Activated CD4-positive, alpha-beta T cell treated with anti-CD3 and anti-CD28 coated beads, Interleukin-2, Interleukin-6, amounts not matched to agents 100 ng/mL and 50 ng/mL, durations not matched to agents 16 hours and 8 hours (primary cell): Measurements from ENCODE around the gene PTPN11.
A peak's percentile ranks its signal among the peaks of the same experiment; 100 is the strongest.
"Not testable (repeated sequence)": the region's sequence is repeated elsewhere in the genome, so short reads cannot be mapped to it uniquely, and the experiment has no call there.

ENCODE experiments used
- DNase-seq: peaks from one replicate; pipeline ENCODE4 v3.0.0-alpha.2; 2020

PTPN11 gene

GRCh38 chr12:112418608-112419296 is at the start of gene PTPN11:
Gene PTPN11, plus strand, starts transcription at chr12:112418947. Its CDS starts 165 bp downstream, at chr12:112419112.
- DNase-seq, result peak; percentile 93

- no peak for DNase-seq
Observed at GRCh38 chr12:112370199-112370598, 48.5 kb upstream of the PTPN11 start.

- DNase-seq, result no peak
Observed at GRCh38 chr12:112370868-112371510, 47.8 kb upstream of the PTPN11 start.

- no peak for DNase-seq
Observed at GRCh38 chr12:112374166-112374740, 44.5 kb upstream of the PTPN11 start.

- DNase-seq, result no peak
Observed at GRCh38 chr12:112375105-112375504, 43.6 kb upstream of the PTPN11 start.

GRCh38 chr12:112380663-112381405 is 37.9 kb upstream of the PTPN11 start:
- no peak for DNase-seq

- peak; percentile 34 for DNase-seq
Observed at GRCh38 chr12:112381406-112381882, 37.3 kb upstream of the PTPN11 start.

GRCh38 chr12:112381883-112382796 is 36.6 kb upstream of the PTPN11 start, which contains the start of gene HECTD4:
Gene HECTD4, minus strand, starts transcription at chr12:112382431. Its CDS starts 303 bp downstream, at chr12:112382128.
- DNase-seq, result peak; percentile 95

GRCh38 chr12:112382866-112383265 is 35.9 kb upstream of the PTPN11 start:
- DNase-seq, result no peak

GRCh38 chr12:112386726-112387125 is 32.0 kb upstream of the PTPN11 start:
- DNase-seq, result no peak

- DNase-seq, result no peak
Observed at GRCh38 chr12:112389228-112389627, 29.5 kb upstream of the PTPN11 start.

GRCh38 chr12:112389922-112390654 is 28.7 kb upstream of the PTPN11 start:
- DNase-seq, result not testable (repeated sequence)

GRCh38 chr12:112393328-112393727 is 25.4 kb upstream of the PTPN11 start:
- DNase-seq, result no peak

- no peak for DNase-seq
Observed at GRCh38 chr12:112401054-112401453, 17.7 kb upstream of the PTPN11 start.

- no peak for DNase-seq
Observed at GRCh38 chr12:112401903-112402498, 16.7 kb upstream of the PTPN11 start.

- no peak for DNase-seq
Observed at GRCh38 chr12:112406519-112407488, 11.9 kb upstream of the PTPN11 start.

- DNase-seq, result not testable (repeated sequence)
Observed at GRCh38 chr12:112407683-112408082, 11.1 kb upstream of the PTPN11 start.

- DNase-seq, result peak; percentile 49
Observed at GRCh38 chr12:112408621-112409020, 10.1 kb upstream of the PTPN11 start.

GRCh38 chr12:112409064-112409905 is 9.5 kb upstream of the PTPN11 start, which contains the start of gene RPL6:
Gene RPL6, minus strand, starts transcription at chr12:112409605. Its CDS starts 949 bp downstream, at chr12:112408656.
- DNase-seq, result peak; percentile 93
